H1 (cell line): ENCODE data around the gene IQUB. TPM values are rescaled to one million over a fixed set of nuclear protein-coding genes. Genes with fewer than 3 reads are reported as not detected.

ENCODE experiments used
- CTCF ChIA-PET: fragments of 300-600 bp; sonication (Branson Sonifier 250); formaldehyde crosslinking; loops from one replicate; lab custom pipeline; 2021; ENCODE audit not compliant: partially characterized antibody; lab: Charles Lee
- POLR2A ChIA-PET: fragments of 300-600 bp; sonication (Branson Sonifier 250); formaldehyde crosslinking; loops from one replicate; lab custom pipeline; 2021; ENCODE audit warnings: inconsistent platforms; ENCODE audit not compliant: partially characterized antibody; lab: Charles Lee
- DNase-seq, 2 experiments: peaks; one replicate each; pipeline versions ENCODE4 v3.0.0 to v3.0.0-alpha.2; 2010 to 2022; ENCODE audit warnings: low spot score in 2 of 2, low read depth in 1 of 2, mixed read lengths in 1 of 2
- FAIRE-seq: peaks from 2 replicates; lab custom pipeline; 2011; peaks lifted over from hg19 to GRCh38; lab: Jason Lieb, UNC
- H2AFZ ChIP-seq: 2 replicates; pipeline ENCODE4 v1.8.1; 2012; ENCODE audit warnings: low read length, inconsistent platforms
- H2AK5ac ChIP-seq: 2 replicates; pipeline ENCODE4 v1.6.1; 2013; ENCODE audit warnings: low read depth, low read length
- H2BK120ac ChIP-seq: replicated peaks from 2 replicates; pipeline ENCODE3; 2013; ENCODE audit warnings: low read depth, low read length, inconsistent platforms
- H2BK12ac ChIP-seq: 2 replicates; pipeline ENCODE4 v1.6.1; 2013; ENCODE audit warnings: low read depth, low read length
- H2BK15ac ChIP-seq: 2 replicates; pipeline ENCODE4 v1.6.1; 2013; ENCODE audit warnings: low read length
- H2BK20ac ChIP-seq: 2 replicates; pipeline ENCODE4 v1.6.1; 2013; ENCODE audit warnings: low read length
- H2BK5ac ChIP-seq: 2 replicates; pipeline ENCODE4 v1.6.1; 2013; ENCODE audit warnings: low read depth, low read length
- H3K14ac ChIP-seq: 2 replicates; pipeline ENCODE4 v1.6.1; 2013; ENCODE audit warnings: inconsistent platforms; ENCODE audit not compliant: insufficient read length
- H3K18ac ChIP-seq: 2 replicates; pipeline ENCODE4 v1.6.1; 2013; ENCODE audit warnings: low read length; ENCODE audit errors: extremely low read depth
- H3K23ac ChIP-seq: 2 replicates; pipeline ENCODE4 v1.6.1; 2013; ENCODE audit warnings: inconsistent platforms; ENCODE audit not compliant: insufficient read length
- H3K23me2 ChIP-seq: 2 replicates; pipeline ENCODE4 v1.6.1; 2013; ENCODE audit warnings: low read depth, low read length
- H3K27ac ChIP-seq: 2 replicates; pipeline ENCODE4 v1.6.1; 2011; ENCODE audit warnings: low read depth, low read length, inconsistent platforms
- H3K27me3 ChIP-seq, 4 experiments: replicated peaks in 1 of 4; 1 replicate in 1 of 4; 2 replicates in 3 of 4; pipeline versions ENCODE4 v1.6.1 to v1.8.1; 2011 to 2013; ENCODE audit warnings: low read length in 3 of 4, mild to moderate bottlenecking in 3 of 4, inconsistent platforms in 2 of 4, mixed read lengths in 2 of 4, moderate library complexity in 1 of 4; ENCODE audit not compliant: control insufficient read depth in 3 of 4, insufficient read depth in 3 of 4; ENCODE audit errors: extremely low read depth in 1 of 4
- H3K36me3 ChIP-seq, 4 experiments: 2 replicates each; pipeline versions ENCODE4 v1.6.1 to v1.8.1; 2011 to 2013; ENCODE audit warnings: mild to moderate bottlenecking in 4 of 4, low read length in 3 of 4, moderate library complexity in 2 of 4, control low read depth in 1 of 4, inconsistent platforms in 1 of 4; ENCODE audit not compliant: insufficient read depth in 4 of 4, control insufficient read depth in 2 of 4
- H3K4ac ChIP-seq: replicated peaks from 2 replicates; pipeline ENCODE3; 2013; ENCODE audit warnings: low read length, low read depth, mixed read lengths, inconsistent platforms; ENCODE audit not compliant: insufficient read length
- H3K4me1 ChIP-seq, 4 experiments: replicated peaks in 1 of 4; 1 replicate in 1 of 4; 2 replicates in 3 of 4; pipeline versions ENCODE4 v1.6.1 to v1.8.1; 2011 to 2013; ENCODE audit warnings: low read length in 3 of 4, inconsistent platforms in 2 of 4, mixed read lengths in 1 of 4; ENCODE audit not compliant: insufficient read depth in 4 of 4, control insufficient read depth in 3 of 4
- H3K4me2 ChIP-seq, 2 experiments: 2 replicates each; pipeline versions ENCODE4 v1.6.1 to v1.8.1; 2011 to 2013; ENCODE audit warnings: low read depth in 2 of 2, low read length in 2 of 2, control low read depth in 1 of 2, inconsistent platforms in 1 of 2, mild to moderate bottlenecking in 1 of 2; ENCODE audit not compliant: insufficient read depth in 1 of 2
- H3K4me3 ChIP-seq, 4 experiments: fragments of 200-600, 300-600 bp in 1 of 4; sonication (generic), shearing (Covaris generic), sonication (Bioruptor Twin) in 1 of 4; 2 replicates each; pipeline versions ENCODE4 v1.5.1 to v1.8.1; 2011 to 2016; ENCODE audit warnings: low read length in 4 of 4, low read depth in 3 of 4, control low read depth in 2 of 4, inconsistent platforms in 2 of 4, mild to moderate bottlenecking in 2 of 4, mixed read lengths in 1 of 4, moderate library complexity in 1 of 4; ENCODE audit not compliant: insufficient read depth in 2 of 4; ENCODE audit errors: extremely low read depth in 1 of 4
- H3K56ac ChIP-seq: replicated peaks from 2 replicates; pipeline ENCODE3; 2013; ENCODE audit warnings: low read depth, mild to moderate bottlenecking, mixed read lengths, low read length, inconsistent platforms; ENCODE audit not compliant: insufficient read length
- H3K79me1 ChIP-seq: 2 replicates; pipeline ENCODE4 v1.6.1; 2013; ENCODE audit warnings: low read depth, low read length, control low read depth
- H3K79me2 ChIP-seq, 2 experiments: 2 replicates each; pipeline versions ENCODE4 v1.6.1 to v1.8.1; 2012 to 2013; ENCODE audit warnings: low read length in 2 of 2, mild to moderate bottlenecking in 2 of 2, inconsistent platforms in 1 of 2; ENCODE audit not compliant: insufficient read depth in 2 of 2, control insufficient read depth in 1 of 2
- H3K9ac ChIP-seq, 4 experiments: replicated peaks in 1 of 4; 1 replicate in 1 of 4; 2 replicates in 3 of 4; pipeline versions ENCODE4 v1.6.1 to v1.8.1; 2011 to 2013; ENCODE audit warnings: low read depth in 3 of 4, low read length in 3 of 4, control low read depth in 2 of 4, mild to moderate bottlenecking in 2 of 4, moderate library complexity in 2 of 4, inconsistent platforms in 1 of 4; ENCODE audit errors: extremely low read depth in 1 of 4
- H3K9me3 ChIP-seq, 2 experiments: 2 replicates each; pipeline versions ENCODE4 v1.6.1 to v1.8.1; 2012 to 2013; ENCODE audit warnings: mild to moderate bottlenecking in 2 of 2, moderate library complexity in 2 of 2, control low read depth in 1 of 2, inconsistent platforms in 1 of 2, low read depth in 1 of 2, low read length in 1 of 2, mixed read lengths in 1 of 2; ENCODE audit not compliant: insufficient read depth in 2 of 2
- H4K20me1 ChIP-seq, 2 experiments: replicated peaks in 1 of 2; 2 replicates each; pipeline versions ENCODE3 to v1.8.1; 2011 to 2013; ENCODE audit warnings: inconsistent platforms in 2 of 2, low read length in 2 of 2, mild to moderate bottlenecking in 1 of 2; ENCODE audit not compliant: insufficient read depth in 2 of 2, control insufficient read depth in 1 of 2
- H4K5ac ChIP-seq: 2 replicates; pipeline ENCODE4 v1.6.1; 2013; ENCODE audit warnings: low read length, low read depth, mixed read lengths, inconsistent platforms; ENCODE audit not compliant: insufficient read length
- H4K8ac ChIP-seq: 2 replicates; pipeline ENCODE4 v1.8.0; 2013; ENCODE audit warnings: mild to moderate bottlenecking, moderate library complexity, low read length, inconsistent platforms; ENCODE audit not compliant: insufficient read depth; ENCODE audit errors: extremely low read depth
- H4K91ac ChIP-seq: replicated peaks from 2 replicates; pipeline ENCODE3; 2013; ENCODE audit warnings: low read length, mixed read lengths, inconsistent platforms; ENCODE audit not compliant: insufficient read length
- CREB1 ChIP-seq: IDR thresholded peaks from 2 replicates; pipeline ENCODE4 v1.6.1; 2012; ENCODE audit warnings: inconsistent platforms
- EP300 ChIP-seq, 2 experiments: IDR thresholded peaks; 1 replicate in 1 of 2; 2 replicates in 1 of 2; pipeline ENCODE4 v1.6.1; 2011 to 2012; ENCODE audit warnings: low read depth in 2 of 2, low read length in 2 of 2, mild to moderate bottlenecking in 2 of 2, borderline replicate concordance in 1 of 2, inconsistent platforms in 1 of 2, moderate library complexity in 1 of 2
- FOSL1 ChIP-seq: IDR thresholded peaks from 2 replicates; pipeline ENCODE4 v1.6.1; 2011; ENCODE audit warnings: mild to moderate bottlenecking, low read depth, low read length, moderate library complexity; ENCODE audit not compliant: insufficient read depth
- JUND ChIP-seq: IDR thresholded peaks from 2 replicates; pipeline ENCODE4 v1.6.1; 2011; ENCODE audit warnings: mild to moderate bottlenecking, improper control_type of control experiment, low read length
- PHF8 ChIP-seq: fragments of 200-600 bp; sonication (generic); conservative IDR thresholded peaks from 2 replicates; pipeline ENCODE4 v1.7.1; 2012; ENCODE audit warnings: low read depth, mild to moderate bottlenecking, inconsistent platforms, low read length, moderate library complexity
- RXRA ChIP-seq: IDR thresholded peaks from 2 replicates; pipeline ENCODE4 v1.6.1; 2011; ENCODE audit warnings: low read depth, mild to moderate bottlenecking, low read length, moderate library complexity; ENCODE audit not compliant: insufficient read depth
- SIX5 ChIP-seq: IDR thresholded peaks from 2 replicates; pipeline ENCODE4 v1.6.1; 2011; ENCODE audit warnings: mild to moderate bottlenecking, low read depth, low read length
- SP1 ChIP-seq: IDR thresholded peaks from 2 replicates; pipeline ENCODE4 v1.6.1; 2011; ENCODE audit warnings: low read depth, low read length
- SP4 ChIP-seq: IDR thresholded peaks from 2 replicates; pipeline ENCODE4 v1.6.1; 2012; ENCODE audit warnings: low read length, inconsistent platforms
- SUZ12 ChIP-seq: fragments of 200-600 bp; sonication (generic); IDR thresholded peaks from 2 replicates; pipeline ENCODE4 v1.6.1; 2012; ENCODE audit warnings: mild to moderate bottlenecking, inconsistent platforms, low read length, moderate library complexity, mixed read lengths
- YY1 ChIP-seq: IDR thresholded peaks from 2 replicates; pipeline ENCODE4 v1.6.1; 2011; ENCODE audit warnings: low read depth, mild to moderate bottlenecking, low read length
- WGBS, 2 experiments: shearing (Covaris generic) in 1 of 2; methylation state at CpG; one replicate each; pipeline versions ENCODE4 v1.1.6 to v1.1.7; 2013 to 2015; ENCODE audit warnings: low lambda C conversion rate in 2 of 2, mixed read lengths in 2 of 2, inconsistent platforms in 1 of 2, low coverage in 1 of 2, missing lambda C conversion rate in 1 of 2; ENCODE audit not compliant: insufficient replicate concordance in 2 of 2, insufficient coverage in 1 of 2, insufficient read length in 1 of 2; ENCODE audit errors: extremely low coverage in 1 of 2, missing lambda C conversion rate in 1 of 2; 5-methylcytosine and 5-hydroxymethylcytosine counted together
- polyA plus RNA-seq, 7 experiments: library from polyadenylated mRNA; depleted of rRNA in 3 of 7; stranded (reverse) in 5 of 7; unstranded in 2 of 7; fragments of >200 nt in 5 of 7; fragments of 200-250 nt in 2 of 7; gene quantifications; 1 replicate in 5 of 7; 2 replicates in 1 of 7; 4 replicates in 1 of 7; pipeline versions ENCODE4 v1.2.1 to v1.2.3, GENCODE V29; 2011 to 2013; ENCODE audit warnings: missing spikeins in 2 of 7, mixed read lengths in 2 of 7
- total RNA-seq: library from RNA; stranded (reverse); fragmentation: NEBNext Ultra II Directional; extraction: Animal tissue kit (Norgen Biotek cat#: 25700); gene quantifications from 2 replicates; pipeline ENCODE4 v1.2.1, GENCODE V29; 2021
- TF ChIP-seq, protein P1 (sequence below): IDR thresholded peaks from 2 replicates; pipeline ENCODE4 v1.6.1; 2012; ENCODE audit warnings: inconsistent platforms

IQUB gene
- total and polyA plus RNA-seq, 2 of the 8 experiments (the other 6 are each of a cell fraction or from before 2014, with no cell fraction given) = 0.12 to 0.82 TPM

GRCh38 chr7:123468303-123468702, 66.1 kb downstream of the IQUB start:
- Histone ChIP-seq H3K4me1 (no peaks in the 10 kb centered on the region), H3K27ac (no peak overlapping the region), H2BK15ac (no peak overlapping the region), H4K5ac (no peak overlapping the region), H3K4me3 (no peak overlapping the region), H3K79me1 (no peaks in the 10 kb centered on the region), H2BK12ac (no peak overlapping the region), H2BK120ac (no peak overlapping the region), H3K36me3 (no peaks in the 10 kb centered on the region), H3K4me2 (no peak overlapping the region), H3K9ac (no peak overlapping the region), H4K20me1 (no peaks in the 10 kb centered on the region), H3K27me3 (no peaks in the 10 kb centered on the region), H3K23me2 (no peaks in the 10 kb centered on the region), H3K9me3 (no peaks in the 10 kb centered on the region), H2BK20ac (no peak overlapping the region), H3K14ac (no peak overlapping the region), H3K56ac (no peak overlapping the region), H2AK5ac (no peak overlapping the region), H2AFZ (no peak overlapping the region), H4K8ac (no peak overlapping the region), H3K23ac (no peak overlapping the region), H4K91ac (no peak overlapping the region), H2BK5ac (no peak overlapping the region), H3K79me2 (no peaks in the 10 kb centered on the region), H3K4ac (no peak overlapping the region), H3K18ac (no peak overlapping the region)
- ChIA-PET POLR2A (no interaction called here), CTCF (no interaction called here)
- no peak for DNase-seq
- FAIRE-seq = no peak
- TF ChIP-seq FOSL1 (no peak), YY1 (no peak), CREB1 (no peak), SP1 (no peak), SP4 (no peak), SIX5 (no peak), EP300 (IDR thresholded peaks at IDR 0.05; ENCODE audit: borderline replicate concordance in 1 of 2, low read depth in 2 of 2, low read length in 2 of 2) (no peak), PHF8 (no peak), RXRA (no peak), SUZ12 (no peak), JUND (no peak)
- TF ChIP-seq, protein P1, sequence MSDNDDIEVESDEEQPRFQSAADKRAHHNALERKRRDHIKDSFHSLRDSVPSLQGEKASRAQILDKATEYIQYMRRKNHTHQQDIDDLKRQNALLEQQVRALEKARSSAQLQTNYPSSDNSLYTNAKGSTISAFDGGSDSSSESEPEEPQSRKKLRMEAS = no peak
- WGBS, 2 experiments = 81% methylated on average over 5 of the region's 5 CpGs; no CpG with 5 or more reads in 1 of the 2 experiments
